Sigmoid colon (tissue), 4 donors: ENCODE measurements around the gene ACAN.

Experiments used
- CTCF ChIP-seq, 4 experiments: fragments of 450-650 bp in 3 of 4; fragments of 200-600 bp in 1 of 4; IDR thresholded peaks; one replicate each; pipeline ENCODE4 v1.5.1; 2016 to 2019; ENCODE audit warnings: antibody characterized with exemption in 4 of 4, mild to moderate bottlenecking in 3 of 4, moderate library complexity in 2 of 4
- POLR2AphosphoS5 ChIP-seq, 4 donors: sonication (generic); formaldehyde crosslinking; IDR thresholded peaks; one replicate each; pipeline ENCODE4 v1.6.1; 2017; ENCODE audit warnings: antibody characterized with exemption in 4 of 4

GRCh38 chr15:88900309-88900981, 97.2 kb downstream of the ACAN start:
- TF ChIP-seq POLR2AphosphoS5 (IDR thresholded peaks at IDR 0.05) (no peak), CTCF (IDR thresholded peaks at IDR 0.05) (no peak)
